ENCODE measurements around the gene SEC31B.

- TF ChIP-seq SP1 (IDR thresholded peaks at IDR 0.05) (no peak), FOXM1 (IDR thresholded peaks at IDR 0.05; ENCODE audit: borderline replicate concordance) (no peak), BHLHE40 (IDR thresholded peaks at IDR 0.05; ENCODE audit: borderline replicate concordance) (no peak), ELF4 (IDR thresholded peaks at IDR 0.05) (no peak), FOXK2 (IDR thresholded peaks at IDR 0.05) (no peak), L3MBTL2 (conservative IDR thresholded peaks at IDR 0.05) (no peak), ZNF384 (IDR thresholded peaks at IDR 0.05) (no peak), PKNOX1 (IDR thresholded peaks at IDR 0.05) (no peak), NFRKB (IDR thresholded peaks at IDR 0.05) (no peak), HDGF (IDR thresholded peaks at IDR 0.05; ENCODE audit: borderline replicate concordance) (no peak), SUZ12 (IDR thresholded peaks at IDR 0.05) (no peak), ARNT (IDR thresholded peaks at IDR 0.05) (no peak), TARDBP (IDR thresholded peaks at IDR 0.05) (no peak), FOXA1 (IDR thresholded peaks at IDR 0.05) (no peak)
Observed at GRCh38 chr10:100544950-100545349, 25.3 kb upstream of the SEC31B start.
